H1 (cell line): ENCODE measurements around the gene ANKRD2. TPM values are rescaled to one million over a fixed set of nuclear protein-coding genes. Genes with fewer than 3 reads are reported as not detected.
A peak's percentile ranks its signal among the peaks of the same experiment; 100 is the strongest.

ENCODE experiments used
- CTCF ChIA-PET: fragments of 300-600 bp; sonication (Branson Sonifier 250); formaldehyde crosslinking; loops from one replicate; lab custom pipeline; 2021; ENCODE audit not compliant: partially characterized antibody; lab: Charles Lee
- POLR2A ChIA-PET: fragments of 300-600 bp; sonication (Branson Sonifier 250); formaldehyde crosslinking; loops from one replicate; lab custom pipeline; 2021; ENCODE audit warnings: inconsistent platforms; ENCODE audit not compliant: partially characterized antibody; lab: Charles Lee
- DNase-seq, 2 experiments: peaks; one replicate each; pipeline versions ENCODE4 v3.0.0 to v3.0.0-alpha.2; 2010 to 2022; ENCODE audit warnings: low spot score in 2 of 2, low read depth in 1 of 2, mixed read lengths in 1 of 2
- FAIRE-seq: peaks from 2 replicates; lab custom pipeline; 2011; peaks lifted over from hg19 to GRCh38; lab: Jason Lieb, UNC
- H2AFZ ChIP-seq: 2 replicates; pipeline ENCODE4 v1.8.1; 2012; ENCODE audit warnings: low read length, inconsistent platforms
- H2AK5ac ChIP-seq: 2 replicates; pipeline ENCODE4 v1.6.1; 2013; ENCODE audit warnings: low read depth, low read length
- H2BK120ac ChIP-seq: replicated peaks from 2 replicates; pipeline ENCODE3; 2013; ENCODE audit warnings: low read depth, low read length, inconsistent platforms
- H2BK12ac ChIP-seq: 2 replicates; pipeline ENCODE4 v1.6.1; 2013; ENCODE audit warnings: low read depth, low read length
- H2BK15ac ChIP-seq: 2 replicates; pipeline ENCODE4 v1.6.1; 2013; ENCODE audit warnings: low read length
- H2BK20ac ChIP-seq: 2 replicates; pipeline ENCODE4 v1.6.1; 2013; ENCODE audit warnings: low read length
- H2BK5ac ChIP-seq: 2 replicates; pipeline ENCODE4 v1.6.1; 2013; ENCODE audit warnings: low read depth, low read length
- H3K14ac ChIP-seq: 2 replicates; pipeline ENCODE4 v1.6.1; 2013; ENCODE audit warnings: inconsistent platforms; ENCODE audit not compliant: insufficient read length
- H3K18ac ChIP-seq: 2 replicates; pipeline ENCODE4 v1.6.1; 2013; ENCODE audit warnings: low read length; ENCODE audit errors: extremely low read depth
- H3K23ac ChIP-seq: 2 replicates; pipeline ENCODE4 v1.6.1; 2013; ENCODE audit warnings: inconsistent platforms; ENCODE audit not compliant: insufficient read length
- H3K23me2 ChIP-seq: 2 replicates; pipeline ENCODE4 v1.6.1; 2013; ENCODE audit warnings: low read depth, low read length
- H3K27ac ChIP-seq: 2 replicates; pipeline ENCODE4 v1.6.1; 2011; ENCODE audit warnings: low read depth, low read length, inconsistent platforms
- H3K27me3 ChIP-seq, 4 experiments: replicated peaks in 1 of 4; 1 replicate in 1 of 4; 2 replicates in 3 of 4; pipeline versions ENCODE4 v1.6.1 to v1.8.1; 2011 to 2013; ENCODE audit warnings: low read length in 3 of 4, mild to moderate bottlenecking in 3 of 4, inconsistent platforms in 2 of 4, mixed read lengths in 2 of 4, moderate library complexity in 1 of 4; ENCODE audit not compliant: control insufficient read depth in 3 of 4, insufficient read depth in 3 of 4; ENCODE audit errors: extremely low read depth in 1 of 4
- H3K36me3 ChIP-seq, 4 experiments: 2 replicates each; pipeline versions ENCODE4 v1.6.1 to v1.8.1; 2011 to 2013; ENCODE audit warnings: mild to moderate bottlenecking in 4 of 4, low read length in 3 of 4, moderate library complexity in 2 of 4, control low read depth in 1 of 4, inconsistent platforms in 1 of 4; ENCODE audit not compliant: insufficient read depth in 4 of 4, control insufficient read depth in 2 of 4
- H3K4ac ChIP-seq: replicated peaks from 2 replicates; pipeline ENCODE3; 2013; ENCODE audit warnings: low read length, low read depth, mixed read lengths, inconsistent platforms; ENCODE audit not compliant: insufficient read length
- H3K4me1 ChIP-seq, 4 experiments: replicated peaks in 1 of 4; 1 replicate in 1 of 4; 2 replicates in 3 of 4; pipeline versions ENCODE4 v1.6.1 to v1.8.1; 2011 to 2013; ENCODE audit warnings: low read length in 3 of 4, inconsistent platforms in 2 of 4, mixed read lengths in 1 of 4; ENCODE audit not compliant: insufficient read depth in 4 of 4, control insufficient read depth in 3 of 4
- H3K4me2 ChIP-seq, 2 experiments: 2 replicates each; pipeline versions ENCODE4 v1.6.1 to v1.8.1; 2011 to 2013; ENCODE audit warnings: low read depth in 2 of 2, low read length in 2 of 2, control low read depth in 1 of 2, inconsistent platforms in 1 of 2, mild to moderate bottlenecking in 1 of 2; ENCODE audit not compliant: insufficient read depth in 1 of 2
- H3K4me3 ChIP-seq, 4 experiments: fragments of 200-600, 300-600 bp in 1 of 4; sonication (generic), shearing (Covaris generic), sonication (Bioruptor Twin) in 1 of 4; 2 replicates each; pipeline versions ENCODE4 v1.5.1 to v1.8.1; 2011 to 2016; ENCODE audit warnings: low read length in 4 of 4, low read depth in 3 of 4, control low read depth in 2 of 4, inconsistent platforms in 2 of 4, mild to moderate bottlenecking in 2 of 4, mixed read lengths in 1 of 4, moderate library complexity in 1 of 4; ENCODE audit not compliant: insufficient read depth in 2 of 4; ENCODE audit errors: extremely low read depth in 1 of 4
- H3K56ac ChIP-seq: replicated peaks from 2 replicates; pipeline ENCODE3; 2013; ENCODE audit warnings: low read depth, mild to moderate bottlenecking, mixed read lengths, low read length, inconsistent platforms; ENCODE audit not compliant: insufficient read length
- H3K79me1 ChIP-seq: 2 replicates; pipeline ENCODE4 v1.6.1; 2013; ENCODE audit warnings: low read depth, low read length, control low read depth
- H3K79me2 ChIP-seq, 2 experiments: 2 replicates each; pipeline versions ENCODE4 v1.6.1 to v1.8.1; 2012 to 2013; ENCODE audit warnings: low read length in 2 of 2, mild to moderate bottlenecking in 2 of 2, inconsistent platforms in 1 of 2; ENCODE audit not compliant: insufficient read depth in 2 of 2, control insufficient read depth in 1 of 2
- H3K9ac ChIP-seq, 4 experiments: replicated peaks in 1 of 4; 1 replicate in 1 of 4; 2 replicates in 3 of 4; pipeline versions ENCODE4 v1.6.1 to v1.8.1; 2011 to 2013; ENCODE audit warnings: low read depth in 3 of 4, low read length in 3 of 4, control low read depth in 2 of 4, mild to moderate bottlenecking in 2 of 4, moderate library complexity in 2 of 4, inconsistent platforms in 1 of 4; ENCODE audit errors: extremely low read depth in 1 of 4
- H3K9me3 ChIP-seq, 2 experiments: 2 replicates each; pipeline versions ENCODE4 v1.6.1 to v1.8.1; 2012 to 2013; ENCODE audit warnings: mild to moderate bottlenecking in 2 of 2, moderate library complexity in 2 of 2, control low read depth in 1 of 2, inconsistent platforms in 1 of 2, low read depth in 1 of 2, low read length in 1 of 2, mixed read lengths in 1 of 2; ENCODE audit not compliant: insufficient read depth in 2 of 2
- H4K20me1 ChIP-seq, 2 experiments: replicated peaks in 1 of 2; 2 replicates each; pipeline versions ENCODE3 to v1.8.1; 2011 to 2013; ENCODE audit warnings: inconsistent platforms in 2 of 2, low read length in 2 of 2, mild to moderate bottlenecking in 1 of 2; ENCODE audit not compliant: insufficient read depth in 2 of 2, control insufficient read depth in 1 of 2
- H4K5ac ChIP-seq: 2 replicates; pipeline ENCODE4 v1.6.1; 2013; ENCODE audit warnings: low read length, low read depth, mixed read lengths, inconsistent platforms; ENCODE audit not compliant: insufficient read length
- H4K8ac ChIP-seq: 2 replicates; pipeline ENCODE4 v1.8.0; 2013; ENCODE audit warnings: mild to moderate bottlenecking, moderate library complexity, low read length, inconsistent platforms; ENCODE audit not compliant: insufficient read depth; ENCODE audit errors: extremely low read depth
- H4K91ac ChIP-seq: replicated peaks from 2 replicates; pipeline ENCODE3; 2013; ENCODE audit warnings: low read length, mixed read lengths, inconsistent platforms; ENCODE audit not compliant: insufficient read length
- ATF3 ChIP-seq: IDR thresholded peaks from 2 replicates; pipeline ENCODE4 v1.6.1; 2011; ENCODE audit warnings: low read depth, mild to moderate bottlenecking, low read length; ENCODE audit not compliant: insufficient read depth
- CTCF ChIP-seq, 3 experiments: IDR thresholded peaks; 1 replicate in 2 of 3; 2 replicates in 1 of 3; pipeline versions ENCODE4 v1.5.1 to v1.6.1; 2011; ENCODE audit warnings: low read length in 3 of 3, mild to moderate bottlenecking in 3 of 3, inconsistent platforms in 2 of 3, low read depth in 1 of 3, moderate library complexity in 1 of 3; ENCODE audit not compliant: insufficient read depth in 1 of 3; ENCODE audit errors: control extremely low read depth in 1 of 3
- E2F6 ChIP-seq: IDR thresholded peaks from 2 replicates; pipeline ENCODE4 v1.6.1; 2012; ENCODE audit warnings: inconsistent platforms
- MAX ChIP-seq: IDR thresholded peaks from 2 replicates; pipeline ENCODE4 v1.6.1; 2012; ENCODE audit warnings: inconsistent platforms
- RAD21 ChIP-seq, 2 experiments: IDR thresholded peaks in 1 of 2; conservative IDR thresholded peaks in 1 of 2; 2 replicates each; pipeline ENCODE4 v1.6.1; 2011; ENCODE audit warnings: low read depth in 2 of 2, low read length in 2 of 2, improper control_type of control experiment in 1 of 2, inconsistent platforms in 1 of 2, mild to moderate bottlenecking in 1 of 2, moderate library complexity in 1 of 2
- WGBS, 2 experiments: shearing (Covaris generic) in 1 of 2; methylation state at CpG; one replicate each; pipeline versions ENCODE4 v1.1.6 to v1.1.7; 2013 to 2015; ENCODE audit warnings: low lambda C conversion rate in 2 of 2, mixed read lengths in 2 of 2, inconsistent platforms in 1 of 2, low coverage in 1 of 2, missing lambda C conversion rate in 1 of 2; ENCODE audit not compliant: insufficient replicate concordance in 2 of 2, insufficient coverage in 1 of 2, insufficient read length in 1 of 2; ENCODE audit errors: extremely low coverage in 1 of 2, missing lambda C conversion rate in 1 of 2; 5-methylcytosine and 5-hydroxymethylcytosine counted together
- polyA plus RNA-seq, 7 experiments: library from polyadenylated mRNA; depleted of rRNA in 3 of 7; stranded (reverse) in 5 of 7; unstranded in 2 of 7; fragments of >200 nt in 5 of 7; fragments of 200-250 nt in 2 of 7; gene quantifications; 1 replicate in 5 of 7; 2 replicates in 1 of 7; 4 replicates in 1 of 7; pipeline versions ENCODE4 v1.2.1 to v1.2.3, GENCODE V29; 2011 to 2013; ENCODE audit warnings: missing spikeins in 2 of 7, mixed read lengths in 2 of 7
- total RNA-seq: library from RNA; stranded (reverse); fragmentation: NEBNext Ultra II Directional; extraction: Animal tissue kit (Norgen Biotek cat#: 25700); gene quantifications from 2 replicates; pipeline ENCODE4 v1.2.1, GENCODE V29; 2021

Gene ANKRD2
- total and polyA plus RNA-seq, 2 of the 8 experiments (the other 6 are each of a cell fraction or from before 2014, with no cell fraction given): not detected

- CTCF ChIA-PET: interaction anchor here (1.5 to 15.4 kb wide), 11 partner anchors 14 to 131 kb away, joined by 3 to 388 read pairs (median 4); partner anchors contain the start of genes ANKRD2 and UBTD1
- H2AFZ ChIP-seq: no peak overlapping the region; the same call in 1 of the 2 replicates
- no peak overlapping the region for H4K5ac ChIP-seq
- peak overlapping the region; percentile 96 for H2BK5ac ChIP-seq
- no peak overlapping the region for H2AK5ac ChIP-seq
- peaks cover 0 to 5% of the 10 kb centered on the region in 2 experiments; a peak in 1 of 4 replicates for H3K79me2 ChIP-seq
- H2BK20ac ChIP-seq: no peak overlapping the region
- peak overlapping the region; percentile 0 for H3K4ac ChIP-seq
- H3K79me1 ChIP-seq: peaks cover 3% of the 10 kb centered on the region
- no peaks in the 10 kb centered on the region for H3K36me3 ChIP-seq
- peak overlapping the region; percentile 89 for H3K18ac ChIP-seq
- H3K23me2 ChIP-seq: no peaks in the 10 kb centered on the region
- peak overlapping the region; percentile 12 for H4K91ac ChIP-seq
- 0 out of 4 replicates have a peak, but pooled peaks cover 0 to 3% of the 10 kb centered on the region in 2 experiments for H3K9me3 ChIP-seq
- H2BK15ac ChIP-seq: peak overlapping the region; percentile 78; the same call in 1 of the 2 replicates
- H3K4me2 ChIP-seq: peak overlapping the region; percentile 7 to 43
- no peaks in the 10 kb centered on the region for H4K20me1 ChIP-seq
- H3K14ac ChIP-seq: no peak overlapping the region
- no peak overlapping the region for H3K56ac ChIP-seq
- no peak overlapping the region for H4K8ac ChIP-seq
- H3K4me3 ChIP-seq: no peak overlapping the region; a peak in 1 of 8 replicates
- peaks cover 15 to 29% (median 22%) of the 10 kb centered on the region in 4 experiments for H3K4me1 ChIP-seq
- H3K27ac ChIP-seq: peak overlapping the region; percentile 13; the same call in 1 of the 2 replicates
- DNase-seq: no peak
- H3K23ac ChIP-seq: no peak overlapping the region
- peak overlapping the region; percentile 51; the same call in 1 of the 2 replicates for H2BK12ac ChIP-seq
- POLR2A ChIA-PET: interaction anchor here (0.9 to 2.4 kb wide), 7 partner anchors 9 to 121 kb away, joined by 3 to 11 read pairs (median 6); partner anchors contain the start of gene UBTD1
- FAIRE-seq: peak; percentile 39
- H2BK120ac ChIP-seq: peak overlapping the region; percentile 21
- WGBS, 2 experiments: 37% methylated on average over 10 of the region's 10 CpGs; no CpG with 5 or more reads in 1 of the 2 experiments
- peak overlapping the region in 1 of 4 experiments; percentile 43; a peak in 2 of 7 replicates for H3K9ac ChIP-seq
- H3K27me3 ChIP-seq: no peaks in the 10 kb centered on the region
- TF ChIP-seq MAX (peak; percentile 62), CTCF (IDR thresholded peaks at IDR 0.05; ENCODE audit: control extremely low read depth in 1 of 3, insufficient read depth in 1 of 3, low read depth in 1 of 3, low read length in 3 of 3) (peak in 2 of 3 experiments; percentile 5 to 30; a peak in 1 of 4 replicates), RAD21 (IDR thresholded peaks at IDR 0.05 in 1 of 2, conservative IDR thresholded peaks at IDR 0.05 in 1 of 2; ENCODE audit: low read depth in 2 of 2, low read length in 2 of 2) (0 out of 4 replicates have a peak, but pooled peaks of 1 of the 2 experiments have one; percentile 13), ATF3 (no peak), E2F6 (peak; percentile 70)
Observed at GRCh38 chr10:97550336-97551149, 22.0 kb upstream of the ANKRD2 start.
